ENCODE results near the gene ATP5F1C. TPM values are rescaled to one million over a fixed set of nuclear protein-coding genes. Genes with fewer than 3 reads are reported as not detected.

ATP5F1C gene
- total and polyA plus RNA-seq, 4 donors, result 133 to 262 (median 205) TPM

- no peak for TF ChIP-seq CTCF (IDR thresholded peaks at IDR 0.05; ENCODE audit: low read depth, low read length, missing input control)
- no peak for TF ChIP-seq EGR1 (IDR thresholded peaks at IDR 0.05; ENCODE audit: low read depth in 2 of 2)
- TF ChIP-seq FOXA1 (IDR thresholded peaks at IDR 0.05), result no peak
- no peak for TF ChIP-seq YY1 (IDR thresholded peaks at IDR 0.05)
Measured at GRCh38 chr10:7789390-7789789, 1.4 kb downstream of the ATP5F1C start (continued).

GRCh38 chr10:7792541-7792940 is 4.6 kb downstream of the ATP5F1C start:
- no peaks in the 10 kb centered on the region for H3K27me3 ChIP-seq (ENCODE audit: control insufficient read depth in 4 of 4, insufficient read depth in 4 of 4, low read length in 3 of 4)
- H3K9ac ChIP-seq (ENCODE audit: low read depth in 1 of 2, low read length in 2 of 2), result no peak overlapping the region
- no peak overlapping the region for H3K27ac ChIP-seq (ENCODE audit: low read depth in 1 of 2, low read length in 2 of 2)
- 88% methylated on average over 1 of the region's 1 CpG for WGBS
- H3K4me1 ChIP-seq (ENCODE audit: control insufficient read depth in 4 of 4, insufficient read depth in 4 of 4, low read length in 3 of 4), result peaks cover 6 to 39% (median 22%) of the 10 kb centered on the region in 4 donors
- H3K36me3 ChIP-seq (ENCODE audit: control insufficient read depth in 4 of 4, insufficient read depth in 3 of 4, low read depth in 1 of 4, low read length in 3 of 4), result peaks cover 0 to 13% (median 8%) of the 10 kb centered on the region in 4 donors
- TF ChIP-seq JUND (IDR thresholded peaks at IDR 0.05), result no peak
- TF ChIP-seq FOXA2 (IDR thresholded peaks at IDR 0.05), result no peak
- TF ChIP-seq REST (IDR thresholded peaks at IDR 0.05), result no peak
- no peak for TF ChIP-seq HNF4A (conservative IDR thresholded peaks at IDR 0.05)
- no peak for TF ChIP-seq ZBTB33 (IDR thresholded peaks at IDR 0.05)
- no peak for TF ChIP-seq HNF4G (IDR thresholded peaks at IDR 0.05)
- TF ChIP-seq MAX (IDR thresholded peaks at IDR 0.05), result no peak
- TF ChIP-seq ATF3 (IDR thresholded peaks at IDR 0.05), result no peak
- no peak for TF ChIP-seq FOXA1 (IDR thresholded peaks at IDR 0.05)
- no peak for TF ChIP-seq GABPA (IDR thresholded peaks at IDR 0.05 in 1 of 2, conservative IDR thresholded peaks at IDR 0.05 in 1 of 2)
- TF ChIP-seq SP1 (IDR thresholded peaks at IDR 0.05), result no peak
- no peak for TF ChIP-seq NR2F2 (IDR thresholded peaks at IDR 0.05)
- TF ChIP-seq EGR1 (IDR thresholded peaks at IDR 0.05; ENCODE audit: low read depth in 2 of 2), result no peak
- TF ChIP-seq YY1 (IDR thresholded peaks at IDR 0.05), result no peak
- TF ChIP-seq RAD21 (IDR thresholded peaks at IDR 0.05), result no peak
- no peaks in the 10 kb centered on the region for H3K9me3 ChIP-seq (ENCODE audit: control insufficient read depth in 4 of 4, low read length in 3 of 4)
- H3K4me3 ChIP-seq (ENCODE audit: low read depth in 1 of 3, low read length in 3 of 3), result no peak overlapping the region
- DNase-seq (ENCODE audit: low spot score), result no peak

Measured in liver (tissue), 9 donors.